Stomach (tissue), 9 donors: Measurements from ENCODE around the gene CRELD1. TPM values are rescaled to one million over a fixed set of nuclear protein-coding genes. Genes with fewer than 3 reads are reported as not detected.
A peak's percentile ranks its signal among the peaks of the same experiment; 100 is the strongest.

ENCODE experiments used
- DNase-seq, 2 donors: peaks; one replicate each; pipeline versions ENCODE4 v3.0.0 to v3.0.0-alpha.2; 2013 to 2019
- H3K27ac ChIP-seq, 5 donors: fragments of 200-600 bp in 4 of 5; sonication (generic) in 4 of 5; one replicate each; pipeline ENCODE4 v1.5.1; 2013 to 2019; ENCODE audit warnings: mild to moderate bottlenecking in 1 of 5, moderate library complexity in 1 of 5
- H3K27me3 ChIP-seq, 3 donors: fragments of 200-600 bp; sonication (generic); one replicate each; pipeline ENCODE4 v1.5.1; 2017 to 2019; ENCODE audit warnings: mixed run types in 1 of 3
- H3K36me3 ChIP-seq, 4 donors: fragments of 200-600 bp; sonication (generic); 1 replicate in 3 of 4; 2 replicates in 1 of 4; pipeline ENCODE4 v1.5.1; 2016 to 2019
- H3K4me1 ChIP-seq, 4 donors: fragments of 200-600 bp; sonication (generic); one replicate each; pipeline ENCODE4 v1.5.1; 2016 to 2019
- H3K4me3 ChIP-seq, 4 donors: fragments of 200-600 bp; sonication (generic) in 3 of 4; one replicate each; pipeline ENCODE4 v1.5.1; 2016 to 2019; ENCODE audit warnings: mild to moderate bottlenecking in 1 of 4
- H3K9me3 ChIP-seq, 4 donors: fragments of 200-600 bp; sonication (generic); one replicate each; pipeline ENCODE4 v1.5.1; 2016 to 2019
- CTCF ChIP-seq, 7 experiments: fragments of 450-650 bp in 4 of 7; fragments of 200-600 bp in 3 of 7; sonication (generic) in 3 of 7; IDR thresholded peaks; one replicate each; pipeline ENCODE4 v1.5.1; 2016 to 2019; ENCODE audit warnings: antibody characterized with exemption in 7 of 7, control low read depth in 2 of 7, mild to moderate bottlenecking in 1 of 7
- EP300 ChIP-seq: sonication (generic); formaldehyde crosslinking; IDR thresholded peaks from one replicate; pipeline ENCODE4 v1.6.1; 2017; ENCODE audit warnings: antibody characterized with exemption
- POLR2A ChIP-seq, 4 donors: fragments of 450-650 bp; IDR thresholded peaks; one replicate each; pipeline ENCODE4 v1.6.1; 2016; ENCODE audit warnings: antibody characterized with exemption in 4 of 4, control low read depth in 2 of 4, mild to moderate bottlenecking in 1 of 4, moderate library complexity in 1 of 4
- POLR2AphosphoS5 ChIP-seq, 3 donors: sonication (generic); formaldehyde crosslinking; IDR thresholded peaks; one replicate each; pipeline ENCODE4 v1.6.1; 2016; ENCODE audit warnings: antibody characterized with exemption in 3 of 3
- WGBS, 5 donors: extraction: QIAGEN DNeasy Blood & Tissue Kit in 3 of 5; methylation state at CpG; one replicate each; pipeline versions ENCODE4 v1.1.5 to v1.1.7; 2013 to 2018; 5-methylcytosine and 5-hydroxymethylcytosine counted together
- intact Hi-C: fragments of 100-400 bp; cut with DNase I; formaldehyde crosslinking; loops from one replicate; pipeline ENCODE4 v1.15.1; 2023; ENCODE audit warnings: low total_unique reads
- polyA plus RNA-seq, 3 donors: library from polyadenylated mRNA; stranded (reverse); fragments of 200-250 nt; gene quantifications; one replicate each; pipeline ENCODE4 v1.2.3, GENCODE V29; 2013
- total RNA-seq, 5 donors: library from RNA; depleted of rRNA; stranded (reverse); fragments of >200 nt; gene quantifications; one replicate each; pipeline versions ENCODE4 v1.1.0 to v1.2.3, GENCODE V29; 2014 to 2016
- donor health status: healthy with polysubstance abuse.
- donor health status: Bipolar disorder and iron deficiency.
- donor health status: healthy.

Gene CRELD1
- total and polyA plus RNA-seq, 8 donors, result 6.2 to 71.5 (median 22.7) TPM

- peaks cover 6 to 34% (median 27%) of the 10 kb centered on the region in 4 donors for H3K36me3 ChIP-seq
These were observed 25.3 kb upstream of the CRELD1 start for GRCh38 chr3:9908286-9908685.

GRCh38 chr3:9909221-9910013 lies 24.2 kb upstream of the CRELD1 start:
- DNase-seq, result peak in 1 of 2 donors; percentile 40
- Histone ChIP-seq H3K36me3 (peaks cover 6 to 34% (median 27%) of the 10 kb centered on the region in 4 donors), H3K27ac (no peak overlapping the region), H3K27me3 (no peaks in the 10 kb centered on the region), H3K4me3 (no peak overlapping the region), H3K4me1 (peaks cover 7 to 36% (median 24%) of the 10 kb centered on the region in 4 donors), H3K9me3 (no peaks in the 10 kb centered on the region)
- 62 to 81% (median 74%) methylated on average over 7 of the region's 7 CpGs for whole genome bisulfite sequencing, 5 donors
- TF ChIP-seq EP300, result no peak
- no peak for TF ChIP-seq POLR2AphosphoS5 (IDR thresholded peaks at IDR 0.05)
- TF ChIP-seq CTCF (IDR thresholded peaks at IDR 0.05), result no peak
- TF ChIP-seq POLR2A (IDR thresholded peaks at IDR 0.05), result no peak
- intact Hi-C loops, result loop anchor here (10.0 kb wide), 1 partner anchor 65 kb away; the partner anchor contains the start of gene RPUSD3

More at GRCh38 chr3:9908286-9908685, 25.3 kb upstream of the CRELD1 start:
- Histone ChIP-seq H3K4me1 (peaks cover 4 to 36% (median 13%) of the 10 kb centered on the region in 4 donors), H3K27ac (no peak overlapping the region), H3K9me3 (no peaks in the 10 kb centered on the region), H3K27me3 (no peaks in the 10 kb centered on the region), H3K4me3 (no peak overlapping the region)
- DNase-seq, result no peak
- intact Hi-C loops, result no loop called here
- no peak for TF ChIP-seq POLR2AphosphoS5 (IDR thresholded peaks at IDR 0.05)
- TF ChIP-seq EP300, result no peak
- no peak for TF ChIP-seq POLR2A (IDR thresholded peaks at IDR 0.05)
- TF ChIP-seq CTCF (IDR thresholded peaks at IDR 0.05), result no peak
- 75 to 83% (median 79%) methylated on average over 3 of the region's 3 CpGs for WGBS, 5 donors

- H3K36me3 ChIP-seq, result peaks cover 5 to 31% (median 27%) of the 10 kb centered on the region in 4 donors
These were observed 21.8 kb upstream of the CRELD1 start for GRCh38 chr3:9911863-9912262.

More at GRCh38 chr3:9911863-9912262, 21.8 kb upstream of the CRELD1 start:
- H3K4me3 ChIP-seq, result no peak overlapping the region
- peaks cover 30 to 58% (median 47%) of the 10 kb centered on the region in 4 donors for H3K4me1 ChIP-seq
- TF ChIP-seq POLR2A (IDR thresholded peaks at IDR 0.05) (no peak), CTCF (IDR thresholded peaks at IDR 0.05) (no peak), POLR2AphosphoS5 (IDR thresholded peaks at IDR 0.05) (no peak), EP300 (no peak)
- no peaks in the 10 kb centered on the region for H3K9me3 ChIP-seq
- H3K27me3 ChIP-seq, result no peaks in the 10 kb centered on the region
- intact Hi-C loops, result loop anchor here (10.0 kb wide), 1 partner anchor 67 kb away; the partner anchor contains the start of gene RPUSD3
- no peak overlapping the region for H3K27ac ChIP-seq
- 79 to 87% (median 85%) methylated on average over 7 to 8 of the region's 8 CpGs for WGBS, 5 donors
- DNase-seq, result no peak
